H9 (cell line): ENCODE measurements around the gene SUFU. TPM values are rescaled to one million over a fixed set of nuclear protein-coding genes. Genes with fewer than 3 reads are reported as not detected.

Experiments
- DNase-seq: peaks from one replicate; pipeline ENCODE4 v3.0.0-alpha.2; 2017
- H2AFZ ChIP-seq: one replicate; pipeline ENCODE4 v1.6.1; 2013; ENCODE audit warnings: mild to moderate bottlenecking, low read length, control low read depth, moderate library complexity
- H2AK5ac ChIP-seq: 2 replicates; pipeline ENCODE4 v1.6.1; 2013; ENCODE audit warnings: low read length, control low read depth, mixed read lengths; ENCODE audit not compliant: insufficient read length
- H2BK120ac ChIP-seq: one replicate; pipeline ENCODE4 v1.6.1; 2013; ENCODE audit warnings: low read depth, mild to moderate bottlenecking, low read length, control low read depth, inconsistent platforms; ENCODE audit not compliant: poor library complexity, severe bottlenecking
- H2BK12ac ChIP-seq: 2 replicates; pipeline ENCODE4 v1.6.1; 2013; ENCODE audit warnings: low read length, control low read depth, mixed read lengths, low read depth; ENCODE audit not compliant: insufficient read length
- H2BK15ac ChIP-seq: 2 replicates; pipeline ENCODE4 v1.6.1; 2013; ENCODE audit warnings: low read depth, low read length, control low read depth
- H2BK20ac ChIP-seq: one replicate; pipeline ENCODE4 v1.6.1; 2013; ENCODE audit warnings: low read depth, mild to moderate bottlenecking, low read length, control low read depth, inconsistent platforms; ENCODE audit not compliant: poor library complexity, severe bottlenecking
- H2BK5ac ChIP-seq: 2 replicates; pipeline ENCODE4 v1.6.1; 2013; ENCODE audit warnings: low read length, control low read depth, mixed read lengths; ENCODE audit not compliant: insufficient read length
- H3K14ac ChIP-seq: 2 replicates; pipeline ENCODE4 v1.6.1; 2013; ENCODE audit warnings: low read length, control low read depth; ENCODE audit not compliant: insufficient read depth
- H3K18ac ChIP-seq: 2 replicates; pipeline ENCODE4 v1.6.1; 2013; ENCODE audit warnings: low read depth, mild to moderate bottlenecking, mixed read lengths, low read length, control low read depth; ENCODE audit not compliant: insufficient read length
- H3K23ac ChIP-seq: 2 replicates; pipeline ENCODE4 v1.6.1; 2013; ENCODE audit warnings: low read length, control low read depth, mixed read lengths, low read depth; ENCODE audit not compliant: insufficient read length
- H3K23me2 ChIP-seq: 2 replicates; pipeline ENCODE4 v1.6.1; 2013; ENCODE audit warnings: low read depth, mild to moderate bottlenecking, mixed read lengths, low read length, control low read depth; ENCODE audit not compliant: insufficient read length, poor library complexity, severe bottlenecking
- H3K27ac ChIP-seq: 2 replicates; pipeline ENCODE4 v1.5.1; 2013; ENCODE audit warnings: low read length, control low read depth, mixed read lengths, low read depth; ENCODE audit not compliant: insufficient read length
- H3K27me3 ChIP-seq: 2 replicates; pipeline ENCODE4 v1.6.1; 2013; ENCODE audit warnings: low read length, control low read depth, inconsistent platforms; ENCODE audit not compliant: insufficient read depth
- H3K4ac ChIP-seq: 2 replicates; pipeline ENCODE4 v1.6.1; 2013; ENCODE audit warnings: low read depth, mild to moderate bottlenecking, control low read depth, inconsistent platforms, low read length, moderate library complexity
- H3K4me1 ChIP-seq: 2 replicates; pipeline ENCODE4 v1.6.1; 2013; ENCODE audit warnings: low read length, control low read depth, inconsistent platforms; ENCODE audit not compliant: insufficient read depth
- H3K4me2 ChIP-seq: 2 replicates; pipeline ENCODE4 v1.6.1; 2013; ENCODE audit warnings: low read length, control low read depth, mixed read lengths; ENCODE audit not compliant: insufficient read length, insufficient read depth
- H3K56ac ChIP-seq: 2 replicates; pipeline ENCODE4 v1.6.1; 2013; ENCODE audit warnings: low read depth, mild to moderate bottlenecking, mixed read lengths, low read length, control low read depth; ENCODE audit not compliant: insufficient read length
- H3K79me1 ChIP-seq: 2 replicates; pipeline ENCODE4 v1.6.1; 2013; ENCODE audit warnings: low read depth, mild to moderate bottlenecking, moderate library complexity, low read length, control low read depth, inconsistent platforms; ENCODE audit not compliant: insufficient read depth, poor library complexity, severe bottlenecking
- H3K79me2 ChIP-seq: 2 replicates; pipeline ENCODE4 v1.6.1; 2013; ENCODE audit warnings: low read length, control low read depth, inconsistent platforms; ENCODE audit not compliant: insufficient read depth
- H3K9ac ChIP-seq: 2 replicates; pipeline ENCODE4 v1.6.1; 2013; ENCODE audit warnings: low read length, control low read depth, mixed read lengths; ENCODE audit not compliant: insufficient read length; ENCODE audit errors: extremely low read depth
- H3K9me3 ChIP-seq: one replicate; pipeline ENCODE4 v1.6.1; 2013; ENCODE audit warnings: low read depth, low read length, inconsistent platforms; ENCODE audit not compliant: control insufficient read depth
- H3T11ph ChIP-seq: one replicate; pipeline ENCODE4 v1.6.1; 2013; ENCODE audit warnings: mild to moderate bottlenecking, low read length, control low read depth, inconsistent platforms
- H4K20me1 ChIP-seq: one replicate; pipeline ENCODE4 v1.6.1; 2013; ENCODE audit not compliant: control insufficient read depth, insufficient read length, insufficient read depth
- H4K5ac ChIP-seq: 2 replicates; pipeline ENCODE4 v1.6.1; 2013; ENCODE audit warnings: low read depth, mild to moderate bottlenecking, mixed read lengths, low read length, control low read depth; ENCODE audit not compliant: insufficient read length
- H4K8ac ChIP-seq: replicated peaks from 2 replicates; pipeline ENCODE4 v1.6.1; 2013; ENCODE audit warnings: low read length, control low read depth, mixed read lengths, low read depth; ENCODE audit not compliant: insufficient read length
- H4K91ac ChIP-seq: 2 replicates; pipeline ENCODE4 v1.6.1; 2013; ENCODE audit warnings: low read depth, mild to moderate bottlenecking, moderate library complexity, mixed read lengths, low read length, control low read depth; ENCODE audit not compliant: insufficient read length
- H3K27ac Mint-ChIP-seq, 3 experiments: 2 replicates in 2 of 3; 3 replicates in 1 of 3; pipeline ENCODE4 v1.8.0; 2020 to 2021; ENCODE audit warnings: mixed read lengths in 3 of 3, mild to moderate bottlenecking in 1 of 3, moderate library complexity in 1 of 3
- H3K27me3 Mint-ChIP-seq: 2 replicates; pipeline ENCODE4 v1.8.0; 2021; ENCODE audit warnings: low read depth, mild to moderate bottlenecking, moderate library complexity, mixed read lengths
- H3K36me3 Mint-ChIP-seq, 3 experiments: 2 replicates in 2 of 3; 3 replicates in 1 of 3; pipeline ENCODE4 v1.8.0; 2020 to 2021; ENCODE audit warnings: low read depth in 3 of 3, mixed read lengths in 3 of 3; ENCODE audit not compliant: insufficient read depth in 1 of 3
- H3K4me1 Mint-ChIP-seq, 2 experiments: 2 replicates each; pipeline ENCODE4 v1.8.0; 2020; ENCODE audit warnings: mixed read lengths in 2 of 2
- H3K4me3 Mint-ChIP-seq, 2 experiments: 2 replicates in 1 of 2; 3 replicates in 1 of 2; pipeline ENCODE4 v1.8.0; 2020 to 2021; ENCODE audit warnings: mild to moderate bottlenecking in 2 of 2, mixed read lengths in 2 of 2, moderate library complexity in 1 of 2
- H3K9me3 Mint-ChIP-seq, 2 experiments: 2 replicates in 1 of 2; 3 replicates in 1 of 2; pipeline ENCODE4 v1.8.0; 2020; ENCODE audit warnings: mild to moderate bottlenecking in 2 of 2, mixed read lengths in 2 of 2, moderate library complexity in 1 of 2
- CTCF ChIP-seq: fragments of 200-600 bp; sonication (generic); conservative IDR thresholded peaks from 3 replicates; pipeline ENCODE4 v1.8.0; 2021; ENCODE audit warnings: antibody characterized with exemption, mild to moderate bottlenecking
- WGBS: extraction: QIAGEN DNeasy Blood & Tissue Kit; methylation state at CpG from one replicate; pipeline ENCODE4 v1.1.7; 2013; ENCODE audit warnings: missing lambda C conversion rate, low lambda C conversion rate, mixed read lengths; ENCODE audit not compliant: insufficient read length; ENCODE audit errors: extremely low coverage; 5-methylcytosine and 5-hydroxymethylcytosine counted together
- total RNA-seq: library from RNA; stranded (reverse); gene quantifications from 2 replicates; pipeline ENCODE4 v1.2.1, GENCODE V29; 2021

The SUFU gene
- total RNA-seq, 1 experiment from 2014 or later: 9.5 TPM

DNA sequence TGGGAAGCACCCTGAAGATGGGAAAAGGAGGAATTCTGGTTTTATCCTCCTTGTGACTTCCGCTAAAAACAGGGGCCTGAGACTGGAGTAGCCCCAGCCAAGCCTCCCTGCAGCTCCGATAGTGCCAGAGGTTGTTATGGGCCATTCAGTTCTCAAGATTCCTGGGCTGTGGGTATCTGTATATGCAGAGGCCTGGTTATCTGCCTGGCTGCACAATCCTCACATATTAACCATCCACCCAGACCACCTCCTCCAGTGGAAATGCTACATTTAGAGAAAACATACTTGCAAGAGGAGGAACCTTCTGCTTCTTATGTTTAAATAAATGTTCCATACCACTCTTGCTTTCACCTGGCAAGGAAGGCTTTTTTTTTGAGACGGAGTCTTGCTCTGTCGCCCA lies 175.8 kb downstream of the SUFU start:
- Histone ChIP-seq H3K9me3 (no peaks in the 10 kb centered on the region), H2BK15ac (no peak overlapping the region), H2BK20ac (no peak overlapping the region), H2BK5ac (no peak overlapping the region), H3K4ac (no peak overlapping the region), H3K27me3 (no peaks in the 10 kb centered on the region), H3K79me2 (no peaks in the 10 kb centered on the region), H3K18ac (no peak overlapping the region), H3K23me2 (no peaks in the 10 kb centered on the region), H4K8ac (no peak overlapping the region), H2BK120ac (no peak overlapping the region), H3K14ac (no peak overlapping the region), H4K20me1 (no peaks in the 10 kb centered on the region), H2BK12ac (no peak overlapping the region), H2AK5ac (no peak overlapping the region), H3K79me1 (no peaks in the 10 kb centered on the region), H3K4me2 (no peak overlapping the region), H3K9ac (no peak overlapping the region), H3K56ac (no peak overlapping the region), H4K91ac (no peak overlapping the region), H3K23ac (no peak overlapping the region), H3K4me1 (peaks cover 10% of the 10 kb centered on the region; the same call in 1 of the 2 replicates), H3T11ph (no peak overlapping the region), H3K27ac (no peak overlapping the region), H2AFZ (no peak overlapping the region), H4K5ac (no peak overlapping the region)
- Mint-ChIP-seq H3K4me1 (peaks cover 50 to 55% of the 10 kb centered on the region in 2 experiments), H3K9me3 (no peaks in the 10 kb centered on the region), H3K27ac (peak overlapping the region in 1 of 3 experiments; percentile 90; a peak in 1 of 7 replicates), H3K4me3 (no peak overlapping the region), H3K36me3 (peaks cover 10 to 31% (median 26%) of the 10 kb centered on the region in 3 experiments; a peak in 6 of 7 replicates), H3K27me3 (no peaks in the 10 kb centered on the region)
- no peak for DNase-seq
- no CpG with 5 or more reads among the region's 4 CpGs for WGBS
- no peak for TF ChIP-seq CTCF
